H1 (cell line): ENCODE results near the gene MPDZ. TPM values are rescaled to one million over a fixed set of nuclear protein-coding genes. Genes with fewer than 3 reads are reported as not detected.

Experiments used
- CTCF ChIA-PET: fragments of 300-600 bp; sonication (Branson Sonifier 250); formaldehyde crosslinking; loops from one replicate; lab custom pipeline; 2021; ENCODE audit not compliant: partially characterized antibody; lab: Charles Lee
- POLR2A ChIA-PET: fragments of 300-600 bp; sonication (Branson Sonifier 250); formaldehyde crosslinking; loops from one replicate; lab custom pipeline; 2021; ENCODE audit warnings: inconsistent platforms; ENCODE audit not compliant: partially characterized antibody; lab: Charles Lee
- DNase-seq, 2 experiments: peaks; one replicate each; pipeline versions ENCODE4 v3.0.0 to v3.0.0-alpha.2; 2010 to 2022; ENCODE audit warnings: low spot score in 2 of 2, low read depth in 1 of 2, mixed read lengths in 1 of 2
- FAIRE-seq: peaks from 2 replicates; lab custom pipeline; 2011; peaks lifted over from hg19 to GRCh38; lab: Jason Lieb, UNC
- H2AFZ ChIP-seq: 2 replicates; pipeline ENCODE4 v1.8.1; 2012; ENCODE audit warnings: low read length, inconsistent platforms
- H2AK5ac ChIP-seq: 2 replicates; pipeline ENCODE4 v1.6.1; 2013; ENCODE audit warnings: low read depth, low read length
- H2BK120ac ChIP-seq: replicated peaks from 2 replicates; pipeline ENCODE3; 2013; ENCODE audit warnings: low read depth, low read length, inconsistent platforms
- H2BK12ac ChIP-seq: 2 replicates; pipeline ENCODE4 v1.6.1; 2013; ENCODE audit warnings: low read depth, low read length
- H2BK15ac ChIP-seq: 2 replicates; pipeline ENCODE4 v1.6.1; 2013; ENCODE audit warnings: low read length
- H2BK20ac ChIP-seq: 2 replicates; pipeline ENCODE4 v1.6.1; 2013; ENCODE audit warnings: low read length
- H2BK5ac ChIP-seq: 2 replicates; pipeline ENCODE4 v1.6.1; 2013; ENCODE audit warnings: low read depth, low read length
- H3K14ac ChIP-seq: 2 replicates; pipeline ENCODE4 v1.6.1; 2013; ENCODE audit warnings: inconsistent platforms; ENCODE audit not compliant: insufficient read length
- H3K18ac ChIP-seq: 2 replicates; pipeline ENCODE4 v1.6.1; 2013; ENCODE audit warnings: low read length; ENCODE audit errors: extremely low read depth
- H3K23ac ChIP-seq: 2 replicates; pipeline ENCODE4 v1.6.1; 2013; ENCODE audit warnings: inconsistent platforms; ENCODE audit not compliant: insufficient read length
- H3K23me2 ChIP-seq: 2 replicates; pipeline ENCODE4 v1.6.1; 2013; ENCODE audit warnings: low read depth, low read length
- H3K27ac ChIP-seq: 2 replicates; pipeline ENCODE4 v1.6.1; 2011; ENCODE audit warnings: low read depth, low read length, inconsistent platforms
- H3K27me3 ChIP-seq, 4 experiments: replicated peaks in 1 of 4; 1 replicate in 1 of 4; 2 replicates in 3 of 4; pipeline versions ENCODE4 v1.6.1 to v1.8.1; 2011 to 2013; ENCODE audit warnings: low read length in 3 of 4, mild to moderate bottlenecking in 3 of 4, inconsistent platforms in 2 of 4, mixed read lengths in 2 of 4, moderate library complexity in 1 of 4; ENCODE audit not compliant: control insufficient read depth in 3 of 4, insufficient read depth in 3 of 4; ENCODE audit errors: extremely low read depth in 1 of 4
- H3K36me3 ChIP-seq, 4 experiments: 2 replicates each; pipeline versions ENCODE4 v1.6.1 to v1.8.1; 2011 to 2013; ENCODE audit warnings: mild to moderate bottlenecking in 4 of 4, low read length in 3 of 4, moderate library complexity in 2 of 4, control low read depth in 1 of 4, inconsistent platforms in 1 of 4; ENCODE audit not compliant: insufficient read depth in 4 of 4, control insufficient read depth in 2 of 4
- H3K4ac ChIP-seq: replicated peaks from 2 replicates; pipeline ENCODE3; 2013; ENCODE audit warnings: low read length, low read depth, mixed read lengths, inconsistent platforms; ENCODE audit not compliant: insufficient read length
- H3K4me1 ChIP-seq, 4 experiments: replicated peaks in 1 of 4; 1 replicate in 1 of 4; 2 replicates in 3 of 4; pipeline versions ENCODE4 v1.6.1 to v1.8.1; 2011 to 2013; ENCODE audit warnings: low read length in 3 of 4, inconsistent platforms in 2 of 4, mixed read lengths in 1 of 4; ENCODE audit not compliant: insufficient read depth in 4 of 4, control insufficient read depth in 3 of 4
- H3K4me2 ChIP-seq, 2 experiments: 2 replicates each; pipeline versions ENCODE4 v1.6.1 to v1.8.1; 2011 to 2013; ENCODE audit warnings: low read depth in 2 of 2, low read length in 2 of 2, control low read depth in 1 of 2, inconsistent platforms in 1 of 2, mild to moderate bottlenecking in 1 of 2; ENCODE audit not compliant: insufficient read depth in 1 of 2
- H3K4me3 ChIP-seq, 4 experiments: fragments of 200-600, 300-600 bp in 1 of 4; sonication (generic), shearing (Covaris generic), sonication (Bioruptor Twin) in 1 of 4; 2 replicates each; pipeline versions ENCODE4 v1.5.1 to v1.8.1; 2011 to 2016; ENCODE audit warnings: low read length in 4 of 4, low read depth in 3 of 4, control low read depth in 2 of 4, inconsistent platforms in 2 of 4, mild to moderate bottlenecking in 2 of 4, mixed read lengths in 1 of 4, moderate library complexity in 1 of 4; ENCODE audit not compliant: insufficient read depth in 2 of 4; ENCODE audit errors: extremely low read depth in 1 of 4
- H3K56ac ChIP-seq: replicated peaks from 2 replicates; pipeline ENCODE3; 2013; ENCODE audit warnings: low read depth, mild to moderate bottlenecking, mixed read lengths, low read length, inconsistent platforms; ENCODE audit not compliant: insufficient read length
- H3K79me1 ChIP-seq: 2 replicates; pipeline ENCODE4 v1.6.1; 2013; ENCODE audit warnings: low read depth, low read length, control low read depth
- H3K79me2 ChIP-seq, 2 experiments: 2 replicates each; pipeline versions ENCODE4 v1.6.1 to v1.8.1; 2012 to 2013; ENCODE audit warnings: low read length in 2 of 2, mild to moderate bottlenecking in 2 of 2, inconsistent platforms in 1 of 2; ENCODE audit not compliant: insufficient read depth in 2 of 2, control insufficient read depth in 1 of 2
- H3K9ac ChIP-seq, 4 experiments: replicated peaks in 1 of 4; 1 replicate in 1 of 4; 2 replicates in 3 of 4; pipeline versions ENCODE4 v1.6.1 to v1.8.1; 2011 to 2013; ENCODE audit warnings: low read depth in 3 of 4, low read length in 3 of 4, control low read depth in 2 of 4, mild to moderate bottlenecking in 2 of 4, moderate library complexity in 2 of 4, inconsistent platforms in 1 of 4; ENCODE audit errors: extremely low read depth in 1 of 4
- H3K9me3 ChIP-seq, 2 experiments: 2 replicates each; pipeline versions ENCODE4 v1.6.1 to v1.8.1; 2012 to 2013; ENCODE audit warnings: mild to moderate bottlenecking in 2 of 2, moderate library complexity in 2 of 2, control low read depth in 1 of 2, inconsistent platforms in 1 of 2, low read depth in 1 of 2, low read length in 1 of 2, mixed read lengths in 1 of 2; ENCODE audit not compliant: insufficient read depth in 2 of 2
- H4K20me1 ChIP-seq, 2 experiments: replicated peaks in 1 of 2; 2 replicates each; pipeline versions ENCODE3 to v1.8.1; 2011 to 2013; ENCODE audit warnings: inconsistent platforms in 2 of 2, low read length in 2 of 2, mild to moderate bottlenecking in 1 of 2; ENCODE audit not compliant: insufficient read depth in 2 of 2, control insufficient read depth in 1 of 2
- H4K5ac ChIP-seq: 2 replicates; pipeline ENCODE4 v1.6.1; 2013; ENCODE audit warnings: low read length, low read depth, mixed read lengths, inconsistent platforms; ENCODE audit not compliant: insufficient read length
- H4K8ac ChIP-seq: 2 replicates; pipeline ENCODE4 v1.8.0; 2013; ENCODE audit warnings: mild to moderate bottlenecking, moderate library complexity, low read length, inconsistent platforms; ENCODE audit not compliant: insufficient read depth; ENCODE audit errors: extremely low read depth
- H4K91ac ChIP-seq: replicated peaks from 2 replicates; pipeline ENCODE3; 2013; ENCODE audit warnings: low read length, mixed read lengths, inconsistent platforms; ENCODE audit not compliant: insufficient read length
- ATF2 ChIP-seq: IDR thresholded peaks from 2 replicates; pipeline ENCODE4 v1.6.1; 2012; ENCODE audit warnings: low read length, inconsistent platforms
- HDAC6 ChIP-seq: IDR thresholded peaks from one replicate; pipeline ENCODE4 v1.7.1; 2012; ENCODE audit warnings: low read depth, mild to moderate bottlenecking, inconsistent platforms, low read length, moderate library complexity
- NANOG ChIP-seq: IDR thresholded peaks from 2 replicates; pipeline ENCODE4 v1.6.1; 2011; ENCODE audit warnings: low read length, low read depth, mild to moderate bottlenecking, inconsistent platforms; ENCODE audit not compliant: insufficient read depth, poor library complexity, severe bottlenecking
- POLR2AphosphoS5 ChIP-seq: IDR thresholded peaks from 2 replicates; pipeline ENCODE4 v1.6.1; 2011; ENCODE audit warnings: low read depth, low read length
- POU5F1 ChIP-seq: IDR thresholded peaks from 2 replicates; pipeline ENCODE4 v1.6.1; 2011; ENCODE audit warnings: low read depth, mild to moderate bottlenecking, low read length, moderate library complexity
- RAD21 ChIP-seq, 2 experiments: IDR thresholded peaks in 1 of 2; conservative IDR thresholded peaks in 1 of 2; 2 replicates each; pipeline ENCODE4 v1.6.1; 2011; ENCODE audit warnings: low read depth in 2 of 2, low read length in 2 of 2, improper control_type of control experiment in 1 of 2, inconsistent platforms in 1 of 2, mild to moderate bottlenecking in 1 of 2, moderate library complexity in 1 of 2
- SP1 ChIP-seq: IDR thresholded peaks from 2 replicates; pipeline ENCODE4 v1.6.1; 2011; ENCODE audit warnings: low read depth, low read length
- SP2 ChIP-seq: IDR thresholded peaks from 2 replicates; pipeline ENCODE4 v1.6.1; 2012; ENCODE audit warnings: mild to moderate bottlenecking, low read length, inconsistent platforms
- TCF12 ChIP-seq: IDR thresholded peaks from 2 replicates; pipeline ENCODE4 v1.6.1; 2011; ENCODE audit warnings: low read depth, mild to moderate bottlenecking, low read length
- USF2 ChIP-seq: IDR thresholded peaks from 2 replicates; pipeline ENCODE4 v1.6.1; 2011; ENCODE audit warnings: low read length, improper control_type of control experiment
- WGBS, 2 experiments: shearing (Covaris generic) in 1 of 2; methylation state at CpG; one replicate each; pipeline versions ENCODE4 v1.1.6 to v1.1.7; 2013 to 2015; ENCODE audit warnings: low lambda C conversion rate in 2 of 2, mixed read lengths in 2 of 2, inconsistent platforms in 1 of 2, low coverage in 1 of 2, missing lambda C conversion rate in 1 of 2; ENCODE audit not compliant: insufficient replicate concordance in 2 of 2, insufficient coverage in 1 of 2, insufficient read length in 1 of 2; ENCODE audit errors: extremely low coverage in 1 of 2, missing lambda C conversion rate in 1 of 2; 5-methylcytosine and 5-hydroxymethylcytosine counted together
- polyA plus RNA-seq, 7 experiments: library from polyadenylated mRNA; depleted of rRNA in 3 of 7; stranded (reverse) in 5 of 7; unstranded in 2 of 7; fragments of >200 nt in 5 of 7; fragments of 200-250 nt in 2 of 7; gene quantifications; 1 replicate in 5 of 7; 2 replicates in 1 of 7; 4 replicates in 1 of 7; pipeline versions ENCODE4 v1.2.1 to v1.2.3, GENCODE V29; 2011 to 2013; ENCODE audit warnings: missing spikeins in 2 of 7, mixed read lengths in 2 of 7
- total RNA-seq: library from RNA; stranded (reverse); fragmentation: NEBNext Ultra II Directional; extraction: Animal tissue kit (Norgen Biotek cat#: 25700); gene quantifications from 2 replicates; pipeline ENCODE4 v1.2.1, GENCODE V29; 2021
- TF ChIP-seq, protein P1 (sequence below): IDR thresholded peaks from 2 replicates; pipeline ENCODE4 v1.6.1; 2011; ENCODE audit warnings: low read depth, mild to moderate bottlenecking, low read length; ENCODE audit not compliant: insufficient read depth

Gene MPDZ
- total and polyA plus RNA-seq, 2 of the 8 experiments (the other 6 are each of a cell fraction or from before 2014, with no cell fraction given), result 14.6 to 39.4 TPM

DNA sequence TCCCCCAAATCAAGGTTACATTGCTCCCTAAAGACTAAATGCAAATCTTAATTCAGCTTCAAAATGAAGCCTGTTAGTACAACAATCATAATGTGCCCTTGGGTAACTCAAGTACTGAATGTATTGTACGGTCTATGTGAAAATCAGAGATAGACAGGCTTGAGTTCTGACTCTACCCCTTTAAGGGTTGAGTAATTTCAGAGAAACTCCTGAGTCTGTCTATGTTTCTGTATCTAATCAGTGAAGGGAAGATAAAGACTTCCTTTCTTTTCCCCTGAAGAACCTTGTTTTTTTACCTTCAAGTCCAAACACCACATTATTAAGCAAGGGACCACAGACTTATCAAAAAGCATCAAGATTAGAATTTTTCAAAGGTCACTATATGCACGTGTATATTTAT is 108.2 kb downstream of the MPDZ start:
- H4K91ac ChIP-seq, result no peak overlapping the region
- no peak overlapping the region for H3K4ac ChIP-seq
- no peaks in the 10 kb centered on the region for H3K4me1 ChIP-seq
- H3K18ac ChIP-seq, result no peak overlapping the region
- no peaks in the 10 kb centered on the region for H4K20me1 ChIP-seq
- no peak overlapping the region for H2AK5ac ChIP-seq
- no peak overlapping the region for H3K9ac ChIP-seq
- no peak overlapping the region for H3K56ac ChIP-seq
- H4K5ac ChIP-seq, result no peak overlapping the region
- no peak overlapping the region for H3K4me2 ChIP-seq
- H2BK5ac ChIP-seq, result no peak overlapping the region
- FAIRE-seq (no peak), DNase-seq (no peak)
- no peak overlapping the region for H2BK120ac ChIP-seq
- 98% methylated on average over 2 of the region's 2 CpGs; no CpG with 5 or more reads in 1 of the 2 experiments for WGBS, 2 experiments
- ChIA-PET CTCF (no interaction called here), POLR2A (no interaction called here)
- H2BK15ac ChIP-seq, result no peak overlapping the region
- no peak overlapping the region for H3K14ac ChIP-seq
- H3K27ac ChIP-seq, result no peak overlapping the region
- H3K4me3 ChIP-seq, result no peak overlapping the region
- no peaks in the 10 kb centered on the region for H3K79me2 ChIP-seq
- no peak overlapping the region for H4K8ac ChIP-seq
- H3K36me3 ChIP-seq, result peaks cover 0 to 17% (median 3%) of the 10 kb centered on the region in 4 experiments; a peak in 3 of 8 replicates
- H3K23ac ChIP-seq, result no peak overlapping the region
- H2BK20ac ChIP-seq, result no peak overlapping the region
- H3K9me3 ChIP-seq, result no peaks in the 10 kb centered on the region
- H3K23me2 ChIP-seq, result no peaks in the 10 kb centered on the region
- no peak overlapping the region for H2BK12ac ChIP-seq
- H3K27me3 ChIP-seq, result no peaks in the 10 kb centered on the region
- no peaks in the 10 kb centered on the region for H3K79me1 ChIP-seq
- no peak overlapping the region for H2AFZ ChIP-seq
- TF ChIP-seq HDAC6 (no peak), ATF2 (no peak), POU5F1 (no peak), TCF12 (no peak), SP1 (no peak), SP2 (no peak), USF2 (no peak), NANOG (no peak), RAD21 (IDR thresholded peaks at IDR 0.05 in 1 of 2, conservative IDR thresholded peaks at IDR 0.05 in 1 of 2; ENCODE audit: low read depth in 2 of 2, low read length in 2 of 2) (no peak), POLR2AphosphoS5 (no peak)
- TF ChIP-seq, protein P1, sequence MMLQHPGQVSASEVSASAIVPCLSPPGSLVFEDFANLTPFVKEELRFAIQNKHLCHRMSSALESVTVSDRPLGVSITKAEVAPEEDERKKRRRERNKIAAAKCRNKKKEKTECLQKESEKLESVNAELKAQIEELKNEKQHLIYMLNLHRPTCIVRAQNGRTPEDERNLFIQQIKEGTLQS, result no peak
